Measurements from ENCODE around the gene TICAM1. TPM values are rescaled to one million over a fixed set of nuclear protein-coding genes. Genes with fewer than 3 reads are reported as not detected.
"Not testable (repeated sequence)": the region's sequence is repeated elsewhere in the genome, so short reads cannot be mapped to it uniquely, and the experiment has no call there.

The TICAM1 gene
- total RNA-seq, 2 experiments from 2014 or later, result 19.5 to 22.4 TPM

GRCh38 chr19:4792866-4793195, 38.7 kb downstream of the TICAM1 start:
- not testable (repeated sequence) for DNase-seq; ATAC-seq; H3K27me3 Mint-ChIP-seq; H3K9me3 Mint-ChIP-seq (ENCODE audit: low read depth)
- H3K27ac Mint-ChIP-seq, result peak overlapping the region; percentile 72
- H3K4me1 Mint-ChIP-seq, result peaks cover 40% of the 10 kb centered on the region
- H3K36me3 Mint-ChIP-seq, result peaks cover 17% of the 10 kb centered on the region
- CTCF ChIA-PET, result interaction anchor here (0.7 to 3.6 kb wide), 2 partner anchors 12 to 119 kb away, joined by 3 to 20 read pairs; no protein-coding TSS in a partner anchor
- peak overlapping the region; percentile 82 for H3K4me3 Mint-ChIP-seq

- H3K9me3 Mint-ChIP-seq (ENCODE audit: low read depth); DNase-seq; H3K27me3 Mint-ChIP-seq; ATAC-seq: not testable (repeated sequence)
- CTCF ChIA-PET, result interaction anchor here (0.7 to 4.6 kb wide), 14 partner anchors 8 to 335 kb away, joined by 3 to 126 read pairs (median 8); partner anchors contain the start of genes DPP9 and UBXN6
- H3K27ac Mint-ChIP-seq, result peak overlapping the region; percentile 87
- H3K36me3 Mint-ChIP-seq, result peaks cover 17% of the 10 kb centered on the region
- H3K4me3 Mint-ChIP-seq, result peak overlapping the region; percentile 82
- peaks cover 40% of the 10 kb centered on the region for H3K4me1 Mint-ChIP-seq
These were observed 39.3 kb downstream of the TICAM1 start for GRCh38 chr19:4792019-4792865.

GRCh38 chr19:4791183-4792018, 40.1 kb downstream of the TICAM1 start, which contains the start of gene FEM1A:
FEM1A (plus strand) TSS chr19:4791734; CDS start chr19:4791855, 121 bp downstream.
- Mint-ChIP-seq H3K36me3 (peaks cover 12% of the 10 kb centered on the region), H3K27ac (peak within 1 kb of the TSS; percentile 87), H3K27me3 (no peaks in the 10 kb centered on the region), H3K4me1 (peaks cover 35% of the 10 kb centered on the region), H3K4me3 (peak within 1 kb of the TSS; percentile 82), H3K9me3 (ENCODE audit: low read depth) (no peaks in the 10 kb centered on the region)
- CTCF ChIA-PET, result interaction anchor here (0.6 to 4.6 kb wide), 36 partner anchors 9 to 338 kb away, joined by 3 to 126 read pairs (median 4); partner anchors contain the start of genes DPP9, MYDGF, PLIN3 and UBXN6
- ATAC-seq (peak; percentile 97), DNase-seq (peak; percentile 99)

GRCh38 chr19:4786412-4787016, 45.0 kb downstream of the TICAM1 start:
- H3K4me1 Mint-ChIP-seq; H3K36me3 Mint-ChIP-seq; H3K9me3 Mint-ChIP-seq (ENCODE audit: low read depth); CTCF ChIA-PET; H3K4me3 Mint-ChIP-seq; ATAC-seq; H3K27ac Mint-ChIP-seq; H3K27me3 Mint-ChIP-seq; DNase-seq: not testable (repeated sequence)

GRCh38 chr19:4781801-4782200, 49.7 kb downstream of the TICAM1 start:
- CTCF ChIA-PET, result interaction anchor here (0.7 to 1.6 kb wide), 3 partner anchors 9 to 93 kb away, joined by 3 to 16 read pairs (median 5); partner anchors contain the start of gene FEM1A
- Mint-ChIP-seq H3K4me1 (no peaks in the 10 kb centered on the region), H3K27me3 (peaks cover 6% of the 10 kb centered on the region), H3K9me3 (ENCODE audit: low read depth) (no peaks in the 10 kb centered on the region), H3K4me3 (no peak overlapping the region), H3K27ac (no peak overlapping the region), H3K36me3 (no peaks in the 10 kb centered on the region)
- DNase-seq, result no peak
- no peak for ATAC-seq

- ATAC-seq (no peak), DNase-seq (no peak)
- no peaks in the 10 kb centered on the region for H3K36me3 Mint-ChIP-seq
- no peak overlapping the region for H3K4me3 Mint-ChIP-seq
- CTCF ChIA-PET, result no interaction called here
- no peaks in the 10 kb centered on the region for H3K4me1 Mint-ChIP-seq
- peaks cover 6% of the 10 kb centered on the region for H3K27me3 Mint-ChIP-seq
- H3K27ac Mint-ChIP-seq, result no peak overlapping the region
- no peaks in the 10 kb centered on the region for H3K9me3 Mint-ChIP-seq (ENCODE audit: low read depth)
These were observed 50.7 kb downstream of the TICAM1 start for GRCh38 chr19:4780860-4781259.

- H3K4me1 Mint-ChIP-seq; ATAC-seq; H3K9me3 Mint-ChIP-seq (ENCODE audit: low read depth); H3K27me3 Mint-ChIP-seq; H3K4me3 Mint-ChIP-seq; H3K36me3 Mint-ChIP-seq; H3K27ac Mint-ChIP-seq; DNase-seq: not testable (repeated sequence)
- CTCF ChIA-PET, result interaction anchor here (1.2 to 1.6 kb wide), 2 partner anchors 31 to 46 kb away, joined by 3 to 5 read pairs; no protein-coding TSS in a partner anchor
These were observed 53.4 kb downstream of the TICAM1 start for GRCh38 chr19:4778124-4778523.

GRCh38 chr19:4776436-4777211, 54.9 kb downstream of the TICAM1 start:
- Mint-ChIP-seq H3K4me3 (no peak overlapping the region), H3K27ac (no peak overlapping the region), H3K9me3 (ENCODE audit: low read depth) (no peaks in the 10 kb centered on the region), H3K4me1 (no peaks in the 10 kb centered on the region), H3K36me3 (no peaks in the 10 kb centered on the region), H3K27me3 (peaks cover 8% of the 10 kb centered on the region)
- CTCF ChIA-PET, result interaction anchor here (0.9 to 1.6 kb wide), 2 partner anchors 15 to 33 kb away, joined by 3 to 5 read pairs; partner anchors contain the start of gene FEM1A
- no peak for DNase-seq
- no peak for ATAC-seq

- DNase-seq, result no peak
- H3K27ac Mint-ChIP-seq, result no peak overlapping the region
- ATAC-seq, result no peak
- H3K36me3 Mint-ChIP-seq, result no peaks in the 10 kb centered on the region
- peaks cover 6% of the 10 kb centered on the region for H3K27me3 Mint-ChIP-seq
- CTCF ChIA-PET, result interaction anchor here (0.9 kb wide), 1 partner anchor 15 kb away, joined by 3 read pairs; the partner anchor contains the start of gene FEM1A
- H3K9me3 Mint-ChIP-seq (ENCODE audit: low read depth), result no peaks in the 10 kb centered on the region
- no peak overlapping the region for H3K4me3 Mint-ChIP-seq
- no peaks in the 10 kb centered on the region for H3K4me1 Mint-ChIP-seq
These were observed 55.8 kb downstream of the TICAM1 start for GRCh38 chr19:4775627-4776152.

GRCh38 chr19:4774136-4774535, 57.4 kb downstream of the TICAM1 start:
- Mint-ChIP-seq H3K27me3 (peaks cover 6% of the 10 kb centered on the region), H3K27ac (no peak overlapping the region), H3K4me3 (no peak overlapping the region), H3K9me3 (ENCODE audit: low read depth) (no peaks in the 10 kb centered on the region), H3K4me1 (no peaks in the 10 kb centered on the region), H3K36me3 (no peaks in the 10 kb centered on the region)
- no peak for ATAC-seq
- CTCF ChIA-PET, result interaction anchor here (1.2 kb wide), 1 partner anchor 17 kb away, joined by 3 read pairs; the partner anchor contains the start of gene FEM1A
- DNase-seq, result no peak

- DNase-seq, result no peak
- Mint-ChIP-seq H3K4me3 (no peak overlapping the region), H3K9me3 (ENCODE audit: low read depth) (no peaks in the 10 kb centered on the region), H3K36me3 (no peaks in the 10 kb centered on the region), H3K27me3 (peaks cover 8% of the 10 kb centered on the region), H3K27ac (no peak overlapping the region), H3K4me1 (no peaks in the 10 kb centered on the region)
- ATAC-seq, result no peak
- CTCF ChIA-PET, result no interaction called here
These were observed 58.4 kb downstream of the TICAM1 start for GRCh38 chr19:4773047-4773640.

GRCh38 chr19:4772566-4772965, 58.9 kb downstream of the TICAM1 start:
- H3K4me1 Mint-ChIP-seq, result no peaks in the 10 kb centered on the region
- DNase-seq (no peak), ATAC-seq (no peak)
- no peak overlapping the region for H3K4me3 Mint-ChIP-seq
- peaks cover 8% of the 10 kb centered on the region for H3K27me3 Mint-ChIP-seq
- H3K27ac Mint-ChIP-seq, result no peak overlapping the region
- H3K36me3 Mint-ChIP-seq, result no peaks in the 10 kb centered on the region
- no peaks in the 10 kb centered on the region for H3K9me3 Mint-ChIP-seq (ENCODE audit: low read depth)
- CTCF ChIA-PET, result interaction anchor here (1.2 kb wide), 1 partner anchor 32 kb away, joined by 3 read pairs; no protein-coding TSS in a partner anchor
